HG03521 (cell line): ENCODE data around the gene MACROD2.
"Not testable (repeated sequence)": the region's sequence is repeated elsewhere in the genome, so short reads cannot be mapped to it uniquely, and the experiment has no call there.

Source experiments
- ATAC-seq: cut with Tn5 transposase; IDR thresholded peaks from one replicate; pipeline ENCODE4 v1.9.1; 2021; ENCODE audit warnings: mild to moderate bottlenecking, moderate library complexity; ENCODE audit not compliant: unreplicated experiment

MACROD2 gene

GRCh38 chr20:13995086-13995665 is at the start of gene MACROD2:
MACROD2 (plus strand) TSS chr20:13995516.
- ATAC-seq = no peak

- ATAC-seq = no peak
These were observed 47.6 kb upstream of the MACROD2 start for GRCh38 chr20:13947719-13948118.

- no peak for ATAC-seq
These were observed 42.1 kb upstream of the MACROD2 start for GRCh38 chr20:13953227-13953626.

- no peak for ATAC-seq
These were observed 35.2 kb upstream of the MACROD2 start for GRCh38 chr20:13960119-13960518.

- no peak for ATAC-seq
These were observed 34.8 kb upstream of the MACROD2 start for GRCh38 chr20:13960525-13960924.

- no peak for ATAC-seq
These were observed 11.1 kb upstream of the MACROD2 start for GRCh38 chr20:13984211-13984610.

- no peak for ATAC-seq
These were observed 4.9 kb upstream of the MACROD2 start, which contains the start of gene SEL1L2 for GRCh38 chr20:13990465-13990864. SEL1L2 (minus strand) TSS chr20:13990614; CDS start chr20:13990534, 80 bp downstream.

GRCh38 chr20:13991311-13991710 is 4.0 kb upstream of the MACROD2 start:
- ATAC-seq = no peak

GRCh38 chr20:13991955-13992354 is 3.4 kb upstream of the MACROD2 start:
- not testable (repeated sequence) for ATAC-seq

- no peak for ATAC-seq
These were observed 525 bp downstream of the MACROD2 start for GRCh38 chr20:13995841-13996240.

GRCh38 chr20:13996265-13996664 is 949 bp downstream of the MACROD2 start:
- ATAC-seq = no peak

- no peak for ATAC-seq
These were observed 5.6 kb downstream of the MACROD2 start for GRCh38 chr20:14000917-14001316.

GRCh38 chr20:14005996-14006395 is 10.7 kb downstream of the MACROD2 start:
- no peak for ATAC-seq

GRCh38 chr20:14009208-14009607 is 13.9 kb downstream of the MACROD2 start:
- no peak for ATAC-seq

- ATAC-seq = no peak
These were observed 17.4 kb downstream of the MACROD2 start for GRCh38 chr20:14012671-14013070.

- no peak for ATAC-seq
These were observed 35.7 kb downstream of the MACROD2 start for GRCh38 chr20:14030991-14031390.

- ATAC-seq = no peak
These were observed 38.0 kb downstream of the MACROD2 start for GRCh38 chr20:14033310-14033709.

GRCh38 chr20:14036567-14036966 is 41.3 kb downstream of the MACROD2 start:
- ATAC-seq = no peak

- ATAC-seq = not testable (repeated sequence)
These were observed 49.5 kb downstream of the MACROD2 start for GRCh38 chr20:14044712-14045276.

- ATAC-seq = no peak
These were observed 51.2 kb downstream of the MACROD2 start for GRCh38 chr20:14046534-14046933.

- no peak for ATAC-seq
These were observed 53.8 kb downstream of the MACROD2 start for GRCh38 chr20:14049111-14049510.

- no peak for ATAC-seq
These were observed 56.1 kb downstream of the MACROD2 start for GRCh38 chr20:14051454-14051853.
